SK-N-SH (cell line): ENCODE measurements around the gene MRPS26.

Source experiments
- CHD2 ChIP-seq: fragments of 150-350 bp; IDR thresholded peaks from 2 replicates; pipeline ENCODE4 v1.6.1; 2018; ENCODE audit warnings: low read length; ENCODE audit not compliant: partially characterized antibody
- CTCF ChIP-seq: fragments of 200-600 bp; sonication (generic); IDR thresholded peaks from 2 replicates; pipeline ENCODE4 v1.6.1; 2017; ENCODE audit warnings: antibody characterized with exemption, mild to moderate bottlenecking, moderate library complexity
- EP300 ChIP-seq, 2 experiments: IDR thresholded peaks; 2 replicates each; pipeline versions ENCODE4 v1.4.0 to v1.6.1; 2012; ENCODE audit warnings: borderline replicate concordance in 1 of 2, low read depth in 1 of 2, low read length in 1 of 2
- GATA2 ChIP-seq: sonication (generic); formaldehyde crosslinking; IDR thresholded peaks from 2 replicates; pipeline ENCODE4 v1.5.0; 2020; ENCODE audit warnings: mild to moderate bottlenecking, missing genetic modification reagents
- RAD21 ChIP-seq: IDR thresholded peaks from 2 replicates; pipeline ENCODE4 v1.6.1; 2012; ENCODE audit warnings: mild to moderate bottlenecking, low read length
- TEAD4 ChIP-seq: IDR thresholded peaks from 2 replicates; pipeline ENCODE4 v1.4.0; 2012; ENCODE audit warnings: mild to moderate bottlenecking, borderline replicate concordance; ENCODE audit not compliant: insufficient read depth
- USF2 ChIP-seq: fragments of 150-350 bp; IDR thresholded peaks from 2 replicates; pipeline ENCODE4 v1.6.1; 2017; ENCODE audit warnings: antibody characterized with exemption, low read length, low read depth, borderline replicate concordance
- YY1 ChIP-seq: IDR thresholded peaks from 2 replicates; pipeline ENCODE4 v1.4.0; 2012; ENCODE audit warnings: low read depth, mild to moderate bottlenecking
- ZBTB33 ChIP-seq: IDR thresholded peaks from 2 replicates; pipeline ENCODE4 v1.4.0; 2012; ENCODE audit warnings: low read depth, borderline replicate concordance

DNA sequence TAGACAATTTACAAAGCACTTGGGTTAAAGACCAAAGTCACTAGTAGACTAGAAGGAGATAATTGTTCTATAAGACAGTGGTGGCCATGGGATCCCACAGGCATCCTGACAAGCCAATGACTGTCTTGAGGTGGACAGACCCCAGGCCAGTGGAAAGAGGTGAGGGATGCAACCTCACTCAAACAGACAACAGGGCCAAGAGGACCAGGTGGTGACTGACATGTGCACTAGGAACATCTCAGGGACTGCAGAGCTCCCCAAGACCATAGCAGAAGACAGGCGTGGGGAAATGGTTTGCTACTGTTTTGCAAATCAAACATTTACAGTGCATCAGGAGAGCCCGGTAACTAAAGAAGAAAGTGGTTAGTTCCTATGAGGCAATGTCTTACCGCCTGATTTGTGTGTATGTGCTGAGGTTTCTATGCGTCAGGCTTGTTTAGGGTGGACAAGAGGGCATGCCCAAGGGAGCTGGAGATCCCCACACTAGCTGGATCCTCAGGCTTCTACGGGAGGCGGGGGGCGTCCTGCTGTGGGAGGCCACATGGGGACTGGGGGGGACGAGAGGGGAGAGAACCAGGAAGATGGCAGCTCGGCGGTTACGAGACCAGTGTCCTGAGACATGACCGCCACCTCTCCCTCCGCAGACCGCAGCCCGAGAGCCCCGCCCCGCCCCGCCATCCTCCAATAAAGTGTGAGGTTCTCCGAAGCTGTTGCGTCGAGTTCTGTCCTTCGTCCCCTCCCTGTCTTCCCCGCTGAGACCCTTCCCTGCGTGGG lies 623 bp upstream of the MRPS26 start:
- TF ChIP-seq CTCF (no peak), TEAD4 (no peak), CHD2 (no peak), EP300 (IDR thresholded peaks at IDR 0.05; ENCODE audit: borderline replicate concordance in 1 of 2, low read depth in 1 of 2, low read length in 1 of 2) (no peak), USF2 (no peak), GATA2 (CRISPR knock-in tag) (no peak), RAD21 (no peak), ZBTB33 (no peak), YY1 (no peak)
